GM11168 (cell line): ENCODE data around the gene TPT1.
"Not testable (repeated sequence)": the region's sequence is repeated elsewhere in the genome, so short reads cannot be mapped to it uniquely, and the experiment has no call there.

ENCODE experiments used
- in situ Hi-C: fragments of 300-500 bp; cut with MboI; formaldehyde crosslinking; loops from one replicate; pipeline ENCODE4 v1.12.0; 2022; ENCODE audit warnings: low sequenced_read_pairs; ENCODE audit not compliant: unreplicated experiment

TPT1 gene

GRCh38 chr13:45310341-45311131 is 30.4 kb downstream of the TPT1 start:
- in situ Hi-C loops, result no loop called here

- in situ Hi-C loops, result loop anchor here (5.0 kb wide), 1 partner anchor 265 kb away; no protein-coding TSS in a partner anchor
These were observed 34.0 kb downstream of the TPT1 start for GRCh38 chr13:45306966-45307365.

- in situ Hi-C loops, result loop anchor here (5.0 kb wide), 1 partner anchor 263 kb away; no protein-coding TSS in a partner anchor
These were observed 35.9 kb downstream of the TPT1 start for GRCh38 chr13:45305079-45305478.

GRCh38 chr13:45303866-45304265 is 37.1 kb downstream of the TPT1 start:
- in situ Hi-C loops, result no loop called here

- in situ Hi-C loops, result no loop called here
These were observed 38.0 kb downstream of the TPT1 start for GRCh38 chr13:45303026-45303425.

GRCh38 chr13:45302507-45302906 is 38.5 kb downstream of the TPT1 start:
- in situ Hi-C loops, result no loop called here

- in situ Hi-C loops, result no loop called here
These were observed 39.7 kb downstream of the TPT1 start for GRCh38 chr13:45301263-45301662.

GRCh38 chr13:45300190-45300985 is 40.6 kb downstream of the TPT1 start:
- in situ Hi-C loops, result no loop called here

GRCh38 chr13:45299194-45299593 is 41.8 kb downstream of the TPT1 start:
- in situ Hi-C loops, result no loop called here

GRCh38 chr13:45298550-45298949 is 42.4 kb downstream of the TPT1 start:
- in situ Hi-C loops, result not testable (repeated sequence)

- in situ Hi-C loops, result no loop called here
These were observed 42.8 kb downstream of the TPT1 start for GRCh38 chr13:45298206-45298505.

GRCh38 chr13:45297456-45298205 is 43.4 kb downstream of the TPT1 start:
- in situ Hi-C loops, result no loop called here

GRCh38 chr13:45296259-45296658 is 44.7 kb downstream of the TPT1 start:
- in situ Hi-C loops, result no loop called here

GRCh38 chr13:45295536-45295935 is 45.4 kb downstream of the TPT1 start:
- in situ Hi-C loops, result no loop called here

GRCh38 chr13:45292176-45292575 is 48.8 kb downstream of the TPT1 start:
- in situ Hi-C loops, result no loop called here

GRCh38 chr13:45289936-45290563 is 50.9 kb downstream of the TPT1 start:
- in situ Hi-C loops, result no loop called here
